Vagina (tissue), 2 donors: ENCODE results near the gene SRSF10. TPM values are rescaled to one million over a fixed set of nuclear protein-coding genes. Genes with fewer than 3 reads are reported as not detected.

Source experiments
- DNase-seq, 2 donors: peaks; one replicate each; pipeline ENCODE4 v3.0.0-alpha.2; 2017; ENCODE audit errors: extremely low spot score in 2 of 2
- H3K27ac ChIP-seq: fragments of 200-600 bp; sonication (generic); one replicate; pipeline ENCODE4 v1.5.1; 2019
- H3K27me3 ChIP-seq: fragments of 200-600 bp; sonication (generic); one replicate; pipeline ENCODE4 v1.5.1; 2019
- H3K36me3 ChIP-seq, 2 donors: fragments of 200-600 bp; sonication (generic); one replicate each; pipeline ENCODE4 v1.5.1; 2017 to 2019
- H3K4me1 ChIP-seq: fragments of 200-600 bp; sonication (generic); one replicate; pipeline ENCODE4 v1.5.1; 2019
- H3K4me3 ChIP-seq, 2 donors: fragments of 200-600 bp; sonication (generic); 1 replicate in 1 of 2; 2 replicates in 1 of 2; pipeline ENCODE4 v1.5.1; 2016 to 2019
- H3K9me3 ChIP-seq: fragments of 200-600 bp; sonication (generic); one replicate; pipeline ENCODE4 v1.5.1; 2019
- CTCF ChIP-seq, 3 experiments: fragments of 450-650 bp in 2 of 3; fragments of 200-600 bp in 1 of 3; sonication (generic) in 1 of 3; IDR thresholded peaks; one replicate each; pipeline ENCODE4 v1.5.1; 2017 to 2019; ENCODE audit warnings: antibody characterized with exemption in 3 of 3, mild to moderate bottlenecking in 2 of 3, moderate library complexity in 2 of 3
- POLR2A ChIP-seq, 2 donors: fragments of 450-650 bp; IDR thresholded peaks; one replicate each; pipeline ENCODE4 v1.6.1; 2017; ENCODE audit warnings: antibody characterized with exemption in 2 of 2, mild to moderate bottlenecking in 2 of 2, moderate library complexity in 2 of 2
- POLR2AphosphoS5 ChIP-seq, 2 donors: sonication (generic); formaldehyde crosslinking; IDR thresholded peaks; one replicate each; pipeline ENCODE4 v1.9.0; 2017; ENCODE audit warnings: antibody characterized with exemption in 2 of 2, mild to moderate bottlenecking in 2 of 2, low read depth in 1 of 2; ENCODE audit not compliant: insufficient read depth in 1 of 2
- intact Hi-C: fragments of 100-400 bp; cut with DNase I; formaldehyde crosslinking; loops from one replicate; pipeline ENCODE4 v1.15.1; 2023
- total RNA-seq: library from RNA; depleted of rRNA; stranded (reverse); fragments of >200 nt; gene quantifications from one replicate; pipeline ENCODE4 v1.2.3, GENCODE V29; 2016

Gene SRSF10
- total RNA-seq, 1 donor from 2014 or later = 72.4 TPM

DNA sequence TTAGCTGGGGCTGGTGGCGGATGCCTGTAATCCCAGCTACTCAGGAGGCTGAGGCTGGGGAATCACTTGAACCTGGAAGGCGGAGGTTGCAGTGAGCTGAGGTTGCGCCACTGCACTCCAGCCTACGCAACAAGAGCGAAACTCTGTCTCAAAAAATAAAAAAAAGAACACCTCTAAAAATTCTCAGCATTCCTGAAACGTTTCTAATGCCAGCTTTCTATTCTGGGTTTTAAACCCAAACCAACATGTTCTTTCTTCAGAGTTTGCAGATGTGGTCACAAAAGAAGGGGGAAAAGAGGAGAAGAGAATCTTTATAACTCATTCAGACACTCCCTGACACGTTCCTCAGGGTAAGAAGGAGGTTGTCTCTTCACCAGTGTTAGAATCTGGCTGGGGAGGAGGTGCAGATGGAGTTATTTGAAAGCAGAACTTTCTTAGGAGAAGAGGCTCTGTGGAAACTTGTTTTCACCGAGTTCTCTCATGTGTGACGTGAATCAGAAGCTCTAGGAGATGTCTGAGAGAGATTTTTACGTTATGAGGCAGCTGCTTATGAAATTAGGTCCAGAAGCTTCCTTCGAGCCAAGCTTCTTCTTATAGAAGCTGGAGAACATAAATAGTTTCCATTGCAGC lies 49.2 kb downstream of the SRSF10 start:
- H3K4me3 ChIP-seq = no peak overlapping the region
- no peaks in the 10 kb centered on the region for H3K9me3 ChIP-seq
- no peak for DNase-seq
- no peaks in the 10 kb centered on the region for H3K36me3 ChIP-seq
- peak overlapping the region; percentile 14 for H3K27ac ChIP-seq
- no peaks in the 10 kb centered on the region for H3K27me3 ChIP-seq
- H3K4me1 ChIP-seq = no peaks in the 10 kb centered on the region
- intact Hi-C loops = no loop called here
- TF ChIP-seq POLR2A (IDR thresholded peaks at IDR 0.05) (no peak), CTCF (IDR thresholded peaks at IDR 0.05) (no peak), POLR2AphosphoS5 (IDR thresholded peaks at IDR 0.05; ENCODE audit: insufficient read depth in 1 of 2, low read depth in 1 of 2) (no peak)

GRCh38 chr1:23930270-23930669 lies 49.9 kb downstream of the SRSF10 start:
- Histone ChIP-seq H3K27me3 (no peaks in the 10 kb centered on the region), H3K27ac (no peak overlapping the region), H3K4me3 (no peak overlapping the region), H3K4me1 (no peaks in the 10 kb centered on the region), H3K9me3 (no peaks in the 10 kb centered on the region), H3K36me3 (no peaks in the 10 kb centered on the region)
- no peak for DNase-seq
- intact Hi-C loops = no loop called here
- TF ChIP-seq CTCF (IDR thresholded peaks at IDR 0.05) (no peak), POLR2AphosphoS5 (IDR thresholded peaks at IDR 0.05; ENCODE audit: insufficient read depth in 1 of 2, low read depth in 1 of 2) (no peak)

DNA sequence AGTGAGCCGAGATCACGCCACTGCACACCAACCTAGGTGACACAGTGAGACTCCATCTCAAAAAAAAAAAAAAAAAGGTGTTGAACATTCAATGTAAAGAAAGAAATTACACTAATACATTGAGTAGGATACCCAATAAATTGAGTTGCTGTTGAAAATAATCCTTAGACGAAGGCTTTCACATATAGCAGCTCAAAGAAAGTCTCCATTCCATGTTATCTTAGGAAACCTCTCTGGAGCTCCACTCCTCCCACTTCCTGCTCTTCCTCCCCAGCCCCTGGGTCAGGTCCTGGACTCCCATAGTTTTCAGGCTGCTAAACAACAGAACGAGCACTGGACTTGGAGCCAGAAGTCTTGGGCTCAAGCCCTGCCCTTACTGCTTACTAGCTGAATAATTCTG lies 51.3 kb downstream of the SRSF10 start:
- TF ChIP-seq POLR2AphosphoS5 (IDR thresholded peaks at IDR 0.05; ENCODE audit: insufficient read depth in 1 of 2, low read depth in 1 of 2) (no peak), CTCF (IDR thresholded peaks at IDR 0.05) (no peak), POLR2A (IDR thresholded peaks at IDR 0.05) (no peak)
- no peaks in the 10 kb centered on the region for H3K36me3 ChIP-seq
- intact Hi-C loops = no loop called here
- H3K4me1 ChIP-seq = no peaks in the 10 kb centered on the region
- DNase-seq = no peak
- H3K27ac ChIP-seq = no peak overlapping the region
- H3K4me3 ChIP-seq = no peak overlapping the region
- H3K27me3 ChIP-seq = no peaks in the 10 kb centered on the region
- no peaks in the 10 kb centered on the region for H3K9me3 ChIP-seq

GRCh38 chr1:23927097-23927496 lies 53.0 kb downstream of the SRSF10 start:
- TF ChIP-seq CTCF (IDR thresholded peaks at IDR 0.05) (no peak), POLR2A (IDR thresholded peaks at IDR 0.05) (no peak), POLR2AphosphoS5 (IDR thresholded peaks at IDR 0.05; ENCODE audit: insufficient read depth in 1 of 2, low read depth in 1 of 2) (no peak)
- H3K36me3 ChIP-seq = no peaks in the 10 kb centered on the region
- H3K4me1 ChIP-seq = no peaks in the 10 kb centered on the region
- no peak overlapping the region for H3K4me3 ChIP-seq
- intact Hi-C loops = no loop called here
- H3K9me3 ChIP-seq = no peaks in the 10 kb centered on the region
- DNase-seq = no peak
- no peaks in the 10 kb centered on the region for H3K27me3 ChIP-seq
- H3K27ac ChIP-seq = no peak overlapping the region

- no peak overlapping the region for H3K4me3 ChIP-seq
- H3K27me3 ChIP-seq = no peaks in the 10 kb centered on the region
- H3K36me3 ChIP-seq = no peaks in the 10 kb centered on the region
- no peaks in the 10 kb centered on the region for H3K4me1 ChIP-seq
- no peak overlapping the region for H3K27ac ChIP-seq
- H3K9me3 ChIP-seq = no peaks in the 10 kb centered on the region
- TF ChIP-seq POLR2A (IDR thresholded peaks at IDR 0.05) (no peak), POLR2AphosphoS5 (IDR thresholded peaks at IDR 0.05; ENCODE audit: insufficient read depth in 1 of 2, low read depth in 1 of 2) (no peak)
- intact Hi-C loops = no loop called here
- DNase-seq = no peak
These were observed 54.8 kb downstream of the SRSF10 start for GRCh38 chr1:23925279-23925678.
